ENCODE results near the gene USP2.
A peak's percentile ranks its signal among the peaks of the same experiment; 100 is the strongest.
"Not testable (repeated sequence)": the region's sequence is repeated elsewhere in the genome, so short reads cannot be mapped to it uniquely, and the experiment has no call there.

Gene USP2

GRCh38 chr11:119388103-119388502, 6.6 kb upstream of the USP2 start:
- H3K4me1 ChIP-seq (ENCODE audit: control extremely low read depth in 1 of 4, control insufficient read depth in 4 of 4, insufficient read depth in 4 of 4, low read length in 3 of 4): no peaks in the 10 kb centered on the region
- no peak for DNase-seq
- 86% methylated on average over 7 of the region's 7 CpGs for WGBS (ENCODE audit: insufficient coverage)
- H3K36me3 ChIP-seq (ENCODE audit: control insufficient read depth in 4 of 4, insufficient read depth in 4 of 4, low read length in 3 of 4): no peaks in the 10 kb centered on the region
- H3K9me3 ChIP-seq (ENCODE audit: control extremely low read depth in 1 of 5, control insufficient read depth in 4 of 5, insufficient read depth in 2 of 5, low read depth in 1 of 5, low read length in 4 of 5): no peaks in the 10 kb centered on the region
- H3K27me3 ChIP-seq (replicated peaks in 2 of 5; ENCODE audit: control insufficient read depth in 4 of 5, insufficient read depth in 5 of 5, low read length in 4 of 5): peaks cover 2 to 12% (median 5%) of the 10 kb centered on the region in 5 experiments
- ChIA-PET CTCF (interaction anchor here (0.6 to 2.9 kb wide), 3 partner anchors 12 to 87 kb away, joined by 3 to 14 read pairs (median 9); no protein-coding TSS in a partner anchor), POLR2A (no interaction called here)
- no peak overlapping the region for H3K4me3 ChIP-seq (ENCODE audit: control insufficient read depth in 1 of 7, extremely low read depth in 1 of 7, insufficient read depth in 4 of 7, low read depth in 2 of 7, low read length in 6 of 7)
- H3K27ac ChIP-seq (ENCODE audit: insufficient read depth in 1 of 2, low read depth in 1 of 2, low read length in 2 of 2, poor library complexity in 1 of 2, severe bottlenecking in 2 of 2): no peak overlapping the region

- Histone ChIP-seq H3K27me3 (replicated peaks in 2 of 5; ENCODE audit: control insufficient read depth in 4 of 5, insufficient read depth in 5 of 5, low read length in 4 of 5) (peaks cover 2 to 14% (median 6%) of the 10 kb centered on the region in 5 experiments), H3K36me3 (ENCODE audit: control insufficient read depth in 4 of 4, insufficient read depth in 4 of 4, low read length in 3 of 4) (no peaks in the 10 kb centered on the region), H3K4me3 (ENCODE audit: control insufficient read depth in 1 of 7, extremely low read depth in 1 of 7, insufficient read depth in 4 of 7, low read depth in 2 of 7, low read length in 6 of 7) (no peak overlapping the region), H3K27ac (ENCODE audit: insufficient read depth in 1 of 2, low read depth in 1 of 2, low read length in 2 of 2, poor library complexity in 1 of 2, severe bottlenecking in 2 of 2) (no peak overlapping the region), H3K4me1 (ENCODE audit: control extremely low read depth in 1 of 4, control insufficient read depth in 4 of 4, insufficient read depth in 4 of 4, low read length in 3 of 4) (peaks cover 0 to 18% (median 16%) of the 10 kb centered on the region in 4 experiments), H3K9me3 (ENCODE audit: control extremely low read depth in 1 of 5, control insufficient read depth in 4 of 5, insufficient read depth in 2 of 5, low read depth in 1 of 5, low read length in 4 of 5) (no peaks in the 10 kb centered on the region)
- POLR2A ChIA-PET: no interaction called here
- CTCF ChIA-PET: interaction anchor here (1.0 to 8.0 kb wide), 5 partner anchors 9 to 91 kb away, joined by 3 to 51 read pairs (median 4); no protein-coding TSS in a partner anchor
- no peak for DNase-seq
- 100% methylated on average over 2 of the region's 2 CpGs for WGBS (ENCODE audit: insufficient coverage)
Observed at GRCh38 chr11:119384332-119384731, 2.8 kb upstream of the USP2 start.

GRCh38 chr11:119382513-119382912, 1.0 kb upstream of the USP2 start:
- DNase-seq; H3K4me3 ChIP-seq (ENCODE audit: control insufficient read depth in 1 of 7, extremely low read depth in 1 of 7, insufficient read depth in 4 of 7, low read depth in 2 of 7, low read length in 6 of 7); H3K27ac ChIP-seq (ENCODE audit: insufficient read depth in 1 of 2, low read depth in 1 of 2, low read length in 2 of 2, poor library complexity in 1 of 2, severe bottlenecking in 2 of 2); H3K9me3 ChIP-seq (ENCODE audit: control extremely low read depth in 1 of 5, control insufficient read depth in 4 of 5, insufficient read depth in 2 of 5, low read depth in 1 of 5, low read length in 4 of 5); H3K36me3 ChIP-seq (ENCODE audit: control insufficient read depth in 4 of 4, insufficient read depth in 4 of 4, low read length in 3 of 4): not testable (repeated sequence)
- WGBS (ENCODE audit: insufficient coverage): 95% methylated on average over 13 of the region's 14 CpGs
- ChIA-PET CTCF (interaction anchor here (0.6 to 13.9 kb wide), 8 partner anchors 8 to 92 kb away, joined by 3 to 132 read pairs (median 6); no protein-coding TSS in a partner anchor), POLR2A (interaction anchor here (0.6 kb wide), 1 partner anchor 1403 kb away, joined by 3 read pairs; no protein-coding TSS in a partner anchor)
- peaks cover 2 to 14% (median 6%) of the 10 kb centered on the region in 5 experiments for H3K27me3 ChIP-seq (replicated peaks in 2 of 5; ENCODE audit: control insufficient read depth in 4 of 5, insufficient read depth in 5 of 5, low read length in 4 of 5)
- peaks cover 0 to 18% (median 16%) of the 10 kb centered on the region in 4 experiments for H3K4me1 ChIP-seq (ENCODE audit: control extremely low read depth in 1 of 4, control insufficient read depth in 4 of 4, insufficient read depth in 4 of 4, low read length in 3 of 4)

GRCh38 chr11:119382101-119382500, 611 bp upstream of the USP2 start:
- 4% methylated on average over 8 of the region's 9 CpGs for WGBS (ENCODE audit: insufficient coverage)

GRCh38 chr11:119380827-119381180, 686 bp downstream of the USP2 start:
- no peak for DNase-seq
- CTCF ChIA-PET: interaction anchor here (0.8 to 13.9 kb wide), 10 partner anchors 8 to 144 kb away, joined by 3 to 132 read pairs (median 4); no protein-coding TSS in a partner anchor
- Histone ChIP-seq H3K9me3 (ENCODE audit: control extremely low read depth in 1 of 5, control insufficient read depth in 4 of 5, insufficient read depth in 2 of 5, low read depth in 1 of 5, low read length in 4 of 5) (no peaks in the 10 kb centered on the region), H3K27me3 (replicated peaks in 2 of 5; ENCODE audit: control insufficient read depth in 4 of 5, insufficient read depth in 5 of 5, low read length in 4 of 5) (peaks cover 2 to 14% (median 6%) of the 10 kb centered on the region in 5 experiments), H3K27ac (ENCODE audit: insufficient read depth in 1 of 2, low read depth in 1 of 2, low read length in 2 of 2, poor library complexity in 1 of 2, severe bottlenecking in 2 of 2) (peak overlapping the region in 1 of 2 experiments; percentile 58), H3K4me1 (ENCODE audit: control extremely low read depth in 1 of 4, control insufficient read depth in 4 of 4, insufficient read depth in 4 of 4, low read length in 3 of 4) (peaks cover 0 to 18% (median 16%) of the 10 kb centered on the region in 4 experiments), H3K4me3 (ENCODE audit: control insufficient read depth in 1 of 7, extremely low read depth in 1 of 7, insufficient read depth in 4 of 7, low read depth in 2 of 7, low read length in 6 of 7) (peak overlapping the region; percentile 32 to 84 (median 74)), H3K36me3 (ENCODE audit: control insufficient read depth in 4 of 4, insufficient read depth in 4 of 4, low read length in 3 of 4) (no peaks in the 10 kb centered on the region)
- POLR2A ChIA-PET: interaction anchor here (0.9 to 1.0 kb wide), 2 partner anchors 20 to 25 kb away, joined by 3 to 4 read pairs; no protein-coding TSS in a partner anchor
- 7% methylated on average over 8 of the region's 10 CpGs for WGBS (ENCODE audit: insufficient coverage)

More at GRCh38 chr11:119382101-119382500, 611 bp upstream of the USP2 start:
- POLR2A ChIA-PET: interaction anchor here (0.6 kb wide), 1 partner anchor 1404 kb away, joined by 3 read pairs; no protein-coding TSS in a partner anchor
- peak overlapping the region in 6 of 7 experiments; percentile 53 to 84 (median 72) for H3K4me3 ChIP-seq (ENCODE audit: control insufficient read depth in 1 of 7, extremely low read depth in 1 of 7, insufficient read depth in 4 of 7, low read depth in 2 of 7, low read length in 6 of 7)
- no peaks in the 10 kb centered on the region for H3K9me3 ChIP-seq (ENCODE audit: control extremely low read depth in 1 of 5, control insufficient read depth in 4 of 5, insufficient read depth in 2 of 5, low read depth in 1 of 5, low read length in 4 of 5)
- H3K36me3 ChIP-seq (ENCODE audit: control insufficient read depth in 4 of 4, insufficient read depth in 4 of 4, low read length in 3 of 4): no peaks in the 10 kb centered on the region
- CTCF ChIA-PET: interaction anchor here (0.6 to 13.9 kb wide), 5 partner anchors 13 to 93 kb away, joined by 3 to 132 read pairs (median 7); no protein-coding TSS in a partner anchor
- peaks cover 0 to 18% (median 16%) of the 10 kb centered on the region in 4 experiments for H3K4me1 ChIP-seq (ENCODE audit: control extremely low read depth in 1 of 4, control insufficient read depth in 4 of 4, insufficient read depth in 4 of 4, low read length in 3 of 4)
- peak overlapping the region; percentile 54 to 80 for H3K27ac ChIP-seq (ENCODE audit: insufficient read depth in 1 of 2, low read depth in 1 of 2, low read length in 2 of 2, poor library complexity in 1 of 2, severe bottlenecking in 2 of 2)
- peak in 2 of 3 donors; percentile 8 to 17 for DNase-seq
- H3K27me3 ChIP-seq (replicated peaks in 2 of 5; ENCODE audit: control insufficient read depth in 4 of 5, insufficient read depth in 5 of 5, low read length in 4 of 5): peaks cover 2 to 14% (median 6%) of the 10 kb centered on the region in 5 experiments

- Histone ChIP-seq H3K9me3 (ENCODE audit: control extremely low read depth in 1 of 5, control insufficient read depth in 4 of 5, insufficient read depth in 2 of 5, low read depth in 1 of 5, low read length in 4 of 5) (no peaks in the 10 kb centered on the region), H3K36me3 (ENCODE audit: control insufficient read depth in 4 of 4, insufficient read depth in 4 of 4, low read length in 3 of 4) (no peaks in the 10 kb centered on the region), H3K27ac (ENCODE audit: insufficient read depth in 1 of 2, low read depth in 1 of 2, low read length in 2 of 2, poor library complexity in 1 of 2, severe bottlenecking in 2 of 2) (no peak overlapping the region), H3K27me3 (replicated peaks in 2 of 5; ENCODE audit: control insufficient read depth in 4 of 5, insufficient read depth in 5 of 5, low read length in 4 of 5) (peaks cover 2 to 14% (median 6%) of the 10 kb centered on the region in 5 experiments), H3K4me3 (ENCODE audit: control insufficient read depth in 1 of 7, extremely low read depth in 1 of 7, insufficient read depth in 4 of 7, low read depth in 2 of 7, low read length in 6 of 7) (peak overlapping the region in 2 of 7 experiments; percentile 84), H3K4me1 (ENCODE audit: control extremely low read depth in 1 of 4, control insufficient read depth in 4 of 4, insufficient read depth in 4 of 4, low read length in 3 of 4) (peaks cover 0 to 18% (median 16%) of the 10 kb centered on the region in 4 experiments)
- POLR2A ChIA-PET: interaction anchor here (0.9 kb wide), 1 partner anchor 24 kb away, joined by 4 read pairs; no protein-coding TSS in a partner anchor
- DNase-seq: no peak
- WGBS (ENCODE audit: insufficient coverage): 92% methylated on average over 13 of the region's 13 CpGs
- CTCF ChIA-PET: interaction anchor here (1.1 to 13.9 kb wide), 8 partner anchors 7 to 145 kb away, joined by 3 to 132 read pairs (median 6); no protein-coding TSS in a partner anchor
Observed at GRCh38 chr11:119380160-119380826, 1.2 kb downstream of the USP2 start.
